Testis (tissue), 2 donors: Measurements from ENCODE around the gene PRKG1.

Source experiments
- POLR2A ChIP-seq: fragments of 450-650 bp; IDR thresholded peaks from one replicate; pipeline ENCODE4 v1.6.1; 2017; ENCODE audit warnings: antibody characterized with exemption, mild to moderate bottlenecking, moderate library complexity
- TF ChIP-seq, protein P1 (sequence below), 3 experiments: fragments of 450-650 bp in 2 of 3; fragments of 200-600 bp in 1 of 3; sonication (generic) in 1 of 3; IDR thresholded peaks; one replicate each; pipeline ENCODE4 v1.5.1; 2016 to 2019; ENCODE audit warnings: antibody characterized with exemption in 3 of 3, mild to moderate bottlenecking in 2 of 3, moderate library complexity in 1 of 3

DNA sequence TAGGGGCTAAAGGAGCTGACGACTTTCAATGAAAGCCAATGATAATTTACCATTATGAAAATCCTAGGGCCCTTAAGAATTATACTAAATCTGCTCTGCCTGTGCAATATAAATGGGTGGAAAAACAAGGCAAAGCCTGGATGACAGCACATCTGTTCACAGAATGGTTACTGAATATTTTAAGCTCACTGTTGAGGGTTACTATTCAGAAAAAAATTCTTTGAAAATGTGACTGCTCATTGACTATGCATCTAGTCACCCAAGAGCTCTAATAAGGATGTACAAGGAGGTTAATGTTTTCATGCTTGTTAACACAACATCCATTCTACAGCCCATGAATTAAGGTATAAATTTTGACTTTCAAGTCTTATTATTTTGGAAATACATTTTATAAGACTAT is 1248.6 kb downstream of the PRKG1 start:
- TF ChIP-seq, protein P1, sequence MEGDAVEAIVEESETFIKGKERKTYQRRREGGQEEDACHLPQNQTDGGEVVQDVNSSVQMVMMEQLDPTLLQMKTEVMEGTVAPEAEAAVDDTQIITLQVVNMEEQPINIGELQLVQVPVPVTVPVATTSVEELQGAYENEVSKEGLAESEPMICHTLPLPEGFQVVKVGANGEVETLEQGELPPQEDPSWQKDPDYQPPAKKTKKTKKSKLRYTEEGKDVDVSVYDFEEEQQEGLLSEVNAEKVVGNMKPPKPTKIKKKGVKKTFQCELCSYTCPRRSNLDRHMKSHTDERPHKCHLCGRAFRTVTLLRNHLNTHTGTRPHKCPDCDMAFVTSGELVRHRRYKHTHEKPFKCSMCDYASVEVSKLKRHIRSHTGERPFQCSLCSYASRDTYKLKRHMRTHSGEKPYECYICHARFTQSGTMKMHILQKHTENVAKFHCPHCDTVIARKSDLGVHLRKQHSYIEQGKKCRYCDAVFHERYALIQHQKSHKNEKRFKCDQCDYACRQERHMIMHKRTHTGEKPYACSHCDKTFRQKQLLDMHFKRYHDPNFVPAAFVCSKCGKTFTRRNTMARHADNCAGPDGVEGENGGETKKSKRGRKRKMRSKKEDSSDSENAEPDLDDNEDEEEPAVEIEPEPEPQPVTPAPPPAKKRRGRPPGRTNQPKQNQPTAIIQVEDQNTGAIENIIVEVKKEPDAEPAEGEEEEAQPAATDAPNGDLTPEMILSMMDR (IDR thresholded peaks at IDR 0.05) = no peak
- no peak for TF ChIP-seq POLR2A
